Psoas muscle (tissue), 8 donors: ENCODE data around the gene CD248. TPM values are rescaled to one million over a fixed set of nuclear protein-coding genes. Genes with fewer than 3 reads are reported as not detected.

Source experiments
- ATAC-seq, 4 donors: fragments of 200-7000 bp; cut with Tn5 transposase; one replicate each; pipeline ENCODE4 v1.9.1; 2020; ENCODE audit warnings: moderate library complexity in 3 of 4, mild to moderate bottlenecking in 2 of 4
- DNase-seq, 2 donors: peaks; one replicate each; pipeline ENCODE4 v3.0.0-alpha.2; 2020
- H3K27ac ChIP-seq: fragments of 200-600 bp; one replicate; pipeline ENCODE4 v1.8.0; 2022
- H3K27me3 ChIP-seq, 3 donors: fragments of 200-600 bp in 1 of 3; one replicate each; pipeline versions ENCODE4 v1.6.1 to v1.8.0; 2013 to 2022; ENCODE audit warnings: low read length in 2 of 3, mild to moderate bottlenecking in 2 of 3, moderate library complexity in 1 of 3; ENCODE audit not compliant: insufficient read depth in 3 of 3
- H3K36me3 ChIP-seq, 2 donors: fragments of 200-600 bp in 1 of 2; one replicate each; pipeline versions ENCODE4 v1.6.1 to v1.8.0; 2013 to 2022; ENCODE audit warnings: low read depth in 1 of 2, mild to moderate bottlenecking in 1 of 2, moderate library complexity in 1 of 2; ENCODE audit not compliant: insufficient read depth in 1 of 2
- H3K4me1 ChIP-seq: fragments of 200-600 bp; one replicate; pipeline ENCODE4 v1.8.0; 2022
- H3K4me3 ChIP-seq: fragments of 200-600 bp; one replicate; pipeline ENCODE4 v1.8.0; 2022; ENCODE audit warnings: mild to moderate bottlenecking
- H3K9me3 ChIP-seq: fragments of 200-600 bp; one replicate; pipeline ENCODE4 v1.8.0; 2022
- CTCF ChIP-seq: fragments of 200-600 bp; IDR thresholded peaks from one replicate; pipeline ENCODE4 v1.8.0; 2022; ENCODE audit warnings: antibody characterized with exemption
- WGBS, 3 donors: extraction: QIAGEN DNeasy Blood & Tissue Kit; methylation state at CpG; one replicate each; pipeline versions ENCODE4 v1.1.6 to v1.1.7; 2013; 5-methylcytosine and 5-hydroxymethylcytosine counted together
- intact Hi-C, 2 donors: fragments of 100-400 bp; cut with DNase I; formaldehyde crosslinking; loops; one replicate each; pipeline versions ENCODE4 v1.11.0 to v1.14.2; 2022
- polyA plus RNA-seq, 3 donors: library from polyadenylated mRNA; stranded (reverse); fragments of 200-250 nt; gene quantifications; one replicate each; pipeline ENCODE4 v1.2.3, GENCODE V29; 2013
- total RNA-seq, 4 donors: library from RNA; stranded (reverse); fragmentation: NEBNext Ultra II Directional in 2 of 4; extraction: Animal tissue kit (Norgen Biotek cat#: 25700) in 2 of 4; gene quantifications; one replicate each; pipeline versions ENCODE4 v1.2.1 to v1.2.4, GENCODE V29; 2021 to 2023
- donor health status: healthy with polysubstance abuse.
- donor health status: DM: no; HTN: no; CAD: no; lungs with moderate emphysema.
- donor health status: Bipolar disorder and iron deficiency.
- donor health status: healthy.
- donor health status: DM: yes; HTN: yes; CAD: no.
- donor health status: DM: no; HTN: no; CAD: no.
- donor health status: DM: no; HTN: no; CAD: no.
- donor health status: DM: yes; HTN: yes; CAD: no.

CD248 gene
- total and polyA plus RNA-seq, 7 donors: 2.9 to 10.7 (median 8.8) TPM

GRCh38 chr11:66331542-66332370 is 14.9 kb upstream of the CD248 start:
- DNase-seq: peak in 1 of 2 donors; percentile 46
- ATAC-seq: no peak
- H3K9me3 ChIP-seq: no peaks in the 10 kb centered on the region
- WGBS, 3 donors: 89 to 95% (median 92%) methylated on average over 10 to 12 of the region's 12 CpGs
- no peaks in the 10 kb centered on the region for H3K27me3 ChIP-seq
- H3K27ac ChIP-seq: no peak overlapping the region
- intact Hi-C loops: no loop called here
- TF ChIP-seq CTCF: no peak
- peaks cover 0 to 21% of the 10 kb centered on the region in 2 donors for H3K36me3 ChIP-seq
- no peak overlapping the region for H3K4me3 ChIP-seq
- peaks cover 28% of the 10 kb centered on the region for H3K4me1 ChIP-seq

- H3K27ac ChIP-seq: no peak overlapping the region
- no peaks in the 10 kb centered on the region for H3K9me3 ChIP-seq
- peaks cover 20% of the 10 kb centered on the region for H3K4me1 ChIP-seq
- ATAC-seq (no peak), DNase-seq (peak in 1 of 2 donors; percentile 44)
- TF ChIP-seq CTCF: no peak
- H3K27me3 ChIP-seq: no peaks in the 10 kb centered on the region
- H3K36me3 ChIP-seq: peaks cover 0 to 21% of the 10 kb centered on the region in 2 donors
- 58 to 61% (median 60%) methylated on average over 8 to 10 of the region's 10 CpGs for WGBS, 3 donors
- intact Hi-C loops: no loop called here
- H3K4me3 ChIP-seq: no peak overlapping the region
These were observed 14.1 kb upstream of the CD248 start for GRCh38 chr11:66330931-66331330.

- no peaks in the 10 kb centered on the region for H3K27me3 ChIP-seq
- peaks cover 0 to 21% of the 10 kb centered on the region in 2 donors for H3K36me3 ChIP-seq
- no peaks in the 10 kb centered on the region for H3K9me3 ChIP-seq
- peak in 1 of 2 donors; percentile 37 for DNase-seq
- intact Hi-C loops: no loop called here
- WGBS, 3 donors: 61 to 69% (median 67%) methylated on average over 3 of the region's 3 CpGs
- no peak for ATAC-seq
- no peak overlapping the region for H3K4me3 ChIP-seq
- TF ChIP-seq CTCF: no peak
- H3K4me1 ChIP-seq: peaks cover 8% of the 10 kb centered on the region
- no peak overlapping the region for H3K27ac ChIP-seq
These were observed 12.4 kb upstream of the CD248 start for GRCh38 chr11:66329165-66329673.

GRCh38 chr11:66328302-66329144 is 11.7 kb upstream of the CD248 start:
- Histone ChIP-seq H3K4me1 (peaks cover 8% of the 10 kb centered on the region), H3K27ac (no peak overlapping the region), H3K4me3 (peak overlapping the region; percentile 42), H3K36me3 (peaks cover 0 to 16% of the 10 kb centered on the region in 2 donors), H3K9me3 (no peaks in the 10 kb centered on the region), H3K27me3 (no peaks in the 10 kb centered on the region)
- ATAC-seq (peak; percentile 81 to 91 (median 84)), DNase-seq (peak; percentile 79 to 87)
- intact Hi-C loops: loop anchor here in 1 of 2 donors (1.0 kb wide), 1 partner anchor 16 kb away; no protein-coding TSS in a partner anchor
- 12 to 15% (median 13%) methylated on average over 19 of the region's 19 CpGs for WGBS, 3 donors
- peak; percentile 96 for TF ChIP-seq CTCF
